DLD1 (cell line): Measurements from ENCODE around the gene BBOX1.

Experiments
- in situ Hi-C: cut with HindIII; loops from 2 replicates; pipeline ENCODE4 v1.10.0; 2017; ENCODE audit warnings: low sequenced_read_pairs

BBOX1 gene

DNA sequence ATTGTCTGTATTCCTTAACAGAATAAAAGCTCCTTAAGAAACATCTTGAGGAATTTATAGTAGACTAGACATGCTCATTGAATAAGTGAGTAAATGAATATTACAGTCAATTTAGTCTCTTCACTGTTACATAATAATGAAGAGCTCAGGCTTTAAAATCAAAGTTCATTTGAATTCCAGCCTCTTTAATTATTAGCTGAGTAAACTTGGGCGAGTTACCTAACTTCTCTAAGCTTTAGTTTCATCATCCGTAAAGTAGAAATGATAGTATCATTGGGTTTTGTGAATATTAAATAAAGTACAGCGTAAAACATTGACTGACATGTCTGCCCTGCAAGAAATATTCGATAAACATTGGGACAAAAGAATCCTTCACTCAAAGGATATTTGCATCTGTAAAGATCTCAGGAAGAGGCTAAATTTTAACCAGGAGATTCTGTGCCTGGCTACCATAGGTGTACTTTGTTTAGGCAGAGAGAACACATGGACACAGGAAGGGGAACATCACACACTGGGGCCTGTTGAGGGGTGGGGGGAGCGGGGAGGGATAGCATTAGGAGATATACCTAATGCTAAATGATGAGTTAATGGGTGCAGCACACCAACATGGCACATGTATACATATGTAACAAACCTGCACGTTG, 15.2 kb upstream of the BBOX1 start:
- in situ Hi-C loops, result loop anchor here (10.0 kb wide), 1 partner anchor 161 kb away; no protein-coding TSS in a partner anchor

DNA sequence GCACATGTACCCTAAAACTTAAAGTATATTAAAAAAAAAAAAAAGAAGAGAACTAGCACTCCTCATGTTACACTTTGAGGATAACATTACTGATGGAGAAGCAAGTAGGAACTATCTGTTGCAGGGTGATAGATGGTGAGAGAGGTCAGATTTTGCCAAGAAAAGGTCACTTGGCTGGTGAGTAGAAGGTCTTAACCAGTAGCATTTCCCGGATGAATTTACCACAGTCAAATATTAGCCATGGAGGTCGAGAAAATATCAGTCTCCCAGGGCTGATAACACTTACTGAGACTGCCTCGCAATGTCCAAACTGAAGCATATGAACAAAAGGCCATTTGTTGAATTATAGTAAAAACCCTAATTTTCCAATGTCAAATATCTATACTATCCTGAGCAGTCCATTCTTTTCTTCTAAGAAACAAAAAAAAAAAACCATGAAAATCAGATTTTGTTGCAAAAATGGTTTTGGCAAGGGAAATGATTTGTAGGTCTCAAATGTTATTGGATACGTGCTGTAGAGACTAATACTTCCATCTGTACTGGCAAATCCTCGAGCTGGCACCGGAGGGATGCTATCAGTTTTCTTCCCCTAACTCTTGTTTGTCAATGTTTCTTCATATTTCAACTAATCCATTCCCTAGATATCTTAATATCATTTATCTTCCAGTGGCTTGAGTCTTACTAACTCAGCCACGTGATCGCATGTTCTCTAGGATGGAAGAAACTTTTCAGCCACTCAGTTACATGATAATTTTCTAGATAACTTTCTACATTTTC, 14.5 kb upstream of the BBOX1 start:
- in situ Hi-C loops, result loop anchor here (10.0 kb wide), 1 partner anchor 161 kb away; no protein-coding TSS in a partner anchor

DNA sequence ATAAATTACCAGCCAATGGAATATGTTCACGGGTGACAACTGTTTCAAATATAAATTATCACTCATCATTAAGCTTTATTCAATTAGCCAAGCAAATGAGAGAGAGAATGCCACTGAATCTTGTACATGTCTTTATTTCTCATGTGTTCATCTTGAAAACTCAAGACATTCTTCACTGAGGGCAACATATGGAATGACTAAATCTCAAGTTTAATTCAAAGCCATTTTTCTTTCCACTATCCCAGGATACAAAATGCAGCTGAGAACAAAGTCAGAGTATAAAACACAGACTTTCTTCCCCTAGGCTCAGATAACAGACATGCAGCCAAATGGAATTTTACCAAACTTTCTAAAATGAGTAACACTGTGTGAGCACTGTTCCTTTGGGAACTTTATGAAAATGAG, 12.1 kb upstream of the BBOX1 start:
- in situ Hi-C loops, result loop anchor here (10.0 kb wide), 1 partner anchor 164 kb away; no protein-coding TSS in a partner anchor

DNA sequence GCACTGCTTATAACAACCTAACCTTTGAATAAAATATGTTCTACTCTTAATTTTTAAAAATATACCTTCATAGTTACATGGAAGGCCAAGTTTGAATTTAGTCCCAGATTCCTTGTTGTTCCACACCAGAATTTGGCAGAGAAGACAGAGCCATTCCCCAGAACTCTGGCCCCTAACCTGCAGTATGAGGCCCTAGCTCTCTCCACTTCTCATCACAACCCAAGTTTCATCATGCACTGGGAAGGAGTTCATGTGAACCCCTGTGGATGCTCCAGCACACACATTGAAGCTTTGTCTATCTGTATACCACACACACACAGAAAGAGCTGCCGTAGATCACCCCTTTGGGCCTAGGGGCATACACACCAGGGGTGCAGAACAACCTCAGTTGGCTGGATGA, 10.6 kb upstream of the BBOX1 start:
- in situ Hi-C loops, result loop anchor here (10.0 kb wide), 1 partner anchor 165 kb away; no protein-coding TSS in a partner anchor

DNA sequence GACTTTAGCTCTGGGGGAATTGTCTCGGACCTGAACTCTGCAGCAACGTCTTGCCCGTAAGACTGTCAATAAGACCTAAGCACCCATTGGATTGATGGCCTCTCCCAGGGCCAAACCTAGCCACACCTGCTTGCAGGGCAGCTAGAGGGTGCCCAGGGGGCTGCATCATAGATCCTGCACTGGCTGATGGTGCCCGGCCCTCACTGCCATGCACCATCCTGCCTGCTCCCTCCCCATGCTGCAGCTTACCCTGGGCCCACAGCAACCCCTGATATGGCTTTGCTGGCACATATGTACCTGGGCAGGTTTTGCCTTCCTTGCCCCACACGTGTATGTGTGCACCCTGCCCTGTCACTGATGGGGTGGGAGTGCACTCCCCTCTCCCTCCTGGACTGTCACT, 8.9 kb upstream of the BBOX1 start:
- in situ Hi-C loops, result no loop called here

DNA sequence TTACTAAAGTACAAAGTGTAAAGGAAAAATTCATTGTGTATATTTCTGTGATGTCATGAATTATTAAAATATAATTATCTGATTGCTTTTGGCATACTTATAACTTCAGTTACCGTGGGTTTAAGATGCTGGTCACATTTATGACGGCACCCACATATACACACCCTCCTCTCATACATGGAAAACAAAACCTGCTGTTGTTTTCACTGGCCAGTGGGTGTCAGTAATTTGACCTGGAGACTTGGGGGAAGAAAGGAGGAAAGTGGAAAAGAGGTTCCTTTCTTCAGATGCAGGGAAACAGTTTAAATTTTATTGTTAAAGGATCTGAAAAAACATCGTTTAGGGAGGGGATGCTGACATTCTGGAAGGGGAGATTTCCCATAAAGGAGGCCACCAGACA, 742 bp upstream of the BBOX1 start:
- in situ Hi-C loops, result loop anchor here (5.0 kb wide), 1 partner anchor 92 kb away; no protein-coding TSS in a partner anchor

DNA sequence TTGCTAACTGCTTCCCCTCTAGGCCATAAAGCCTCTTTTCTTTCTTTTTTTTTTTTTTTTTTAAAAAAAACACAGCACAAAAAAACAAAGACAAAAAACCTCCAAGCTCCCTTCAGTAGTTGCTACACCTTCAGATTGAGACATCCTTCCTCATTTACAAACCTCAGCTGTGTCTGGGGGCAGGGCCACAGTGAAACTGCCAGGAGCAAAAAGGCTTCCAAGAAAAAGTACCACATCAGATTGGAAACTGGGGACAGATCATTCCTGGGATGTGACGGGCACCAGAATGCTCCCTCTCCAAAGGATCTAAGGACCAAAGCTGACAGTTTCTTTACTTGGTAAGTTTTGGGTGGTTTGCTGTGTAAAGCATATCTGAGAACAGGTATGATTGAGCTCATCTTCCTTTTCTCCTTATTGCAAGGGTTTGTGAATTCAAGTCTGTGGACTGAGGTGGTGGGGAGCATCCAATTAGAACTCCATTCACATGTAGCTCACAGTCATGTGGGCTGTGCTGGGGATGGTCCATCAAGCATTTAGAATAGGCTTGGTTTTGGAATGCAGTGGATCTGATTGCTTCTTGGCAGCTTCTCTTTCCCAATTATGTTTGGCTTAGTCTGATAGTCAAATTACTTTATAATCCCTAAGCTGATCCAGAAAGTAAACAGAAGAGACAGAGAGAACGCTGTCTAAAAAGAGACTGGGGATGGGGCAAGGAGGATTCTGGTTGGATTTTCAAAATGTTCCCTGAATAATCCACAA, 705 bp downstream of the BBOX1 start:
- in situ Hi-C loops, result no loop called here

DNA sequence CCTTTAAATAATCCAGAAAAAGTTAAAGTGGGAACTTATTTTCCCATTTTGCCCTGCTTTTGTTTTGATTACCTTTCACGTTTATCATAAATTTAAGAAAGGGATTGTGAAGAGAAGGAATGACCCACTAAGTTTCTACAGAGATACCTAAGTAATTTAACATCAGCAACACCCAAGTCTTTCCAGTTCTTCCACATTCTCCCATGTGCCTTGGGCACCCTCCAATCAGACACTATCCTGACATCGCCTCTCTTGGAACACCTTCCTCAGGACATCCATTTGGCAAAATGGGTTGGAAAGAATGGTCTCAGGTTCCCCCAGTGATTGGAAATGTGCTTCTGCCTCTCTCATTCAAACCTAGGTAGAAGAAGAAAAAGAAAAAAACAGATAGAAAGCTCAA, 6.3 kb downstream of the BBOX1 start:
- in situ Hi-C loops, result no loop called here

DNA sequence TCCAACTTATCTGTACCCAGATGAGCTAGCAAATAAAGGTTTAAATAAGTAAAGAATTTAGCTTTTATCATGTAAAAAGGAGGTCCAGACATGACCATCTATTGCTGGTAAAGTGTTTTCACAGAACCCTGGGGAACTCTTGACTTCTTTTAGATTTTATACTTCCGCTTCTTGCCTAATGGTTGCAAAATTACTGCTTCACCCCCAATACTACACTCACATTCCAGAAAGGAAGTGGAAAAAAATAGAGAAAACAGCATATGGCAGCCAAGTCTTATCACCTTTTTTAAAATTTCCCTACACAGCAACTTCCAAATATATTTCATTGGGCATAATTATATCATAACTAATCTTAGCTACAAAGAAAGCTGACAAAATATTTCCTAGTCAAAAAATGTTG, 12.1 kb downstream of the BBOX1 start:
- in situ Hi-C loops, result no loop called here

DNA sequence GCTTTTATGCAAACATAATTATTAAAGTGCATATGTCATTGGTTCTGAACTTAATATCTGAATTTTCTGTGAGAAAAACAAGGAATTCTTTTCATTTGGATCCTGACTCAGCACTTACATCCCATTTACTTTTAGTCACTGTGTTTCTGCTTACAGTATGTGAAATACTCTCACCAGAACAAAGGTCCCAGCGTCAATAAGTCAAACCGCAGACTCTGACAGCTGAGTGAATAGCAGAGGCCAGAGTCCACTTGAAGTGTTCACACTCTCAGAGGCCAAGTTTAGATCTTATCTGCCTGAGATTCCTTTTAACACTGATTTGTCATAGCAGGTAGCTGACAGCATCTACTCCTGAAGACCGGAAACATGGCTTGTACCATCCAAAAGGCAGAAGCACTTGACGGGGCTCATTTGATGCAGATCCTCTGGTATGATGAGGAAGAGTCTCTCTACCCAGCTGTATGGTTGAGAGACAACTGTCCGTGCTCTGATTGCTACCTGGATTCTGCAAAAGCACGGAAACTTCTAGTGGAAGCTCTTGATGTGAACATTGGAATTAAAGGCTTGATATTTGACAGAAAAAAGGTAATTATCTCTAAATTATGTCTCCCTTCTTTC, 14.6 kb downstream of the BBOX1 start:
- in situ Hi-C loops, result no loop called here

DNA sequence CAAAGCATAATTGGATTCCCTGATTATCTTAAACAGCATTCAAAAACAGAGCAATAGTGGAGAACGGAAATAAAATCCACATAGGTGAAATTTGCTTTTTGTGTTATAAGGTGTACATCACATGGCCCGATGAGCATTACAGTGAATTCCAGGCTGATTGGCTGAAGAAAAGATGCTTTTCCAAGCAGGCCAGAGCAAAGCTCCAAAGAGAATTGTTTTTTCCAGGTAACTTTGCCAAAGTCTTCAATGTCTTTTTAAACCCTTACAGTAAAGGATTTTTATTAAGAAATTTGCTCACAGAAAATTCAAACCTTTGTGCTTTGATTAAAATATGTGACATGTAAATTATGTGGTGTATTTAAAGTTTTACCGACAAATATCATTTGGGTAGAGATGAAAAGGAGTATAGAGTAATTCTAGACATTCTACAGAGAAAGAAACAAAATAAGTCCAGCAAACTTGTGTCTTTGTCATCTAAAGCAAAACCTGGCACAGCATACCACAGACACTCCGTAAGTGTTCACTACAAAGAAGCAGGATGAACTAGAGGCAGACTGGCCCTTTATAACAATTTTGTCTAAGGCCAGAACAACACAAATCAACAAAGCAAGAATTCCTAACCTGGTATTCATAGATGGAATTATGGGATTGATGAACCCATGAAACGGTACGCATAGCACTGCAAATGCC, 16.6 kb downstream of the BBOX1 start:
- in situ Hi-C loops, result no loop called here

DNA sequence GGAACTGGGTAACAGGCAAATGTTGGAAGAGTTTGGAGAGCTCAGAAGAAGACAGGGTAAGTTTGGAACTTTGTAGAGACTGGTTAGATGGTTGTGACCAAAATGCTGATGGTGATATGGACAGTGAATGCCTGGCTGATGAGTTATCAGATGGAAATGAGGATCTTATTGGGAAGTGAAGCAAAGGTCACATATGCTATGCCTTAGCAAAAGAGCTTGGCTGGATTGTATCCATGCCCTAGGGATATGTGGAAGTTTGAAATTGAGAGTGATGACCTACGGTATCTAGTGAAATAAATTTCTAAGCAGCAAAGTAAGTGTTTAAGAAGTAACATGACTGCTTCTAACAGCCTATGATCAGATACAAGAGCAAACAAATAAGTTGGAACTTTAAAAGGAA, 17.8 kb downstream of the BBOX1 start:
- in situ Hi-C loops, result no loop called here

DNA sequence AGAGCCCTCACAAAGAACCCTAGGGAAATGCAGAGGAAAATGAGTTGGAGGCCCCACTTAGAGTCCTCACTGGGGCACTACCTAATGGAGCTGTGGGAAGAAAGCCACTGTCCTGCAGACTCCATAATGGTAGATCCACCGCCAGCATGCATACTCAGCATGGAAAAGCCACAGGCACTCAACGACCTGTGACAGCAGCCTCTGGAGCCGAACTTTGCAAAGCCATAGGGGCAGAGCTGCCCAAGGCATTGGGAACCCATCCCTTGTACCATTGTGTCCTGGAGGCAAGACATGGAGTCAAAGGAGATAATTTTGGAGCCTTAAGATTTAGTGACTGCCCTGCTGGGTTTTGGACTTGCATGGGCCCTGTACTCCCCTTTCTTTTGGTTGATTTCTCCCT, 18.8 kb downstream of the BBOX1 start:
- in situ Hi-C loops, result no loop called here

DNA sequence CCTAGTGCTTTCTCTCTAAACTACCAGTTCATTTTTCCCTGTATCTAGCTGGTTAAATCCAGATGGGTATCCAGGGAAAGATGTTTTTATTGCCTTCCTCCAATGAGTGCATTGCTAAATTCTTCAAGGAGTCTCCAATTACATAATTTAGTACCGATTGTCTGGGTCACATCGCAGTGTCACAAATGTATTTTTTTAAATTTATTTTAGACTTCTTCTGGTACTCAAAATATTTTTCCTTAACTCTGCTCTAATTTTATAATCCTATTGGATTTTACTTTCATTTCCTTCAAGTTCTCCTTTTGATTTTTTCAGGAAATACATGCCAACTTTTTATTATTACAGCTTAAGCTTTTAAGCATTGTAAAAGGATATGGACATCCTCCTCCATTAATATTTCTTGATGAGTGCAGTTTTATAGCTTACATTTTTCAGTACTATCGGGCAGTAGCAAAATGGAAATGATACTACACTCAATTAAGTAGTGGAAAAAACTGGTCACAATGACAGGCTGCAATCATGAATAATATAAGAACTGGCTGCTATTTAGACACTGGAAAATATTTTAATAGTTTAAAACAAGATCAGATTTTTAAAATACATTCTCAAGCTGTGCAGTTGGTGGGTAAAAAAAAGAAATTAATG, 20.3 kb downstream of the BBOX1 start:
- in situ Hi-C loops, result no loop called here

DNA sequence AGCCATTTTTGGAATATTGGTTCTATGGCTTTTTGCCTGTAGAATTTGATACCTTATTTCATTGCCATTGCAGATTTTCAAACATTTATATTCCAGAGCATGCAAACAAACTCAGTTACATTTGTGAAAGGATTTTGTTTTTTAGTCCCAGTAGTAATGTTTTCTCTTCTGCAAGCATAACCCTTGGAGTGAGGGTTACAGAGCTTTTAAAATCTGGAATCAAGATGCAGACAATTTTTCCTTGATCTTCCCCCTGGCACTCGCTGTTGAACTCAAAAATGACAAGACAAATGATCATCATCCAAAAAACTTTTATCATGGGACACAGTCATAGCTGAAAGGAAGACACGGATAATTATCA, 20.8 kb downstream of the BBOX1 start:
- in situ Hi-C loops, result no loop called here

DNA sequence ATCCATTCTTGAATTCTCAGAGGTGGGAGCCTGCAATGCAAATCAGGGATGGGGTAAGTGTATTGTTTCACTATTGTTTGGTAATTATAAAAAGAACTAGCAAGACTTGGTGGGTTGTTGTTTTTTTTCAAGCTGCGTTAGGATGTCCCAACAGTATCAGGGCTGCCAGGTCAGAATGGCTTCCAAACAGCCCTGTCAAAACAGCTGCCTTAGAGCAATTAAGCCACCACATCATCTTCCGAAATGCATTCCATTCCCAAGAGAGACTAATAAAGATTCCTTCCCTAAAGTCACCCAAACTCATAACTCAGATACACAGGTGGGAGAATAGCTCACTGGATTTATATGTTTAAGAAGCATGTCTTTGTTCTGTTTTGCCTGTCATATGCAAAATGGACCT, 23.5 kb downstream of the BBOX1 start:
- in situ Hi-C loops, result no loop called here

DNA sequence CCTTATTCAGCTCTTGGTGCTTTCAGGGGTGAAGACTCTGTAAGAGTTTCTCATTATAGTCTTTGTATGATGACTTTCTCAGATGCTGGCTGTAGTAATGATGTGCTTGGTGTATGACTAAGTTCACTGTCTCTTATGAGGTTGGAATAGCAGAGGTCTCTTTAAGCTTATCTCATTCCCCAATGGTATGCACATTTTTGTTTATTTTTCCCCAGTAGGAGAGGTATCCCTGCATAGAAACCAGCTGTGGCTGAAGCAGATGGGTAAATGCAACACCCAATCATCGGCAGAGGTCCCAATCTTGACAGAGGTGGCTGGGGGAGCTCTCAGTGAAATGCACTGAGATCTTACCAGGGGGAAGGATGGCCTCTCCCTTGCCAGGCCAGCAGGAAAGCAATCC, 34.6 kb downstream of the BBOX1 start:
- in situ Hi-C loops, result no loop called here

DNA sequence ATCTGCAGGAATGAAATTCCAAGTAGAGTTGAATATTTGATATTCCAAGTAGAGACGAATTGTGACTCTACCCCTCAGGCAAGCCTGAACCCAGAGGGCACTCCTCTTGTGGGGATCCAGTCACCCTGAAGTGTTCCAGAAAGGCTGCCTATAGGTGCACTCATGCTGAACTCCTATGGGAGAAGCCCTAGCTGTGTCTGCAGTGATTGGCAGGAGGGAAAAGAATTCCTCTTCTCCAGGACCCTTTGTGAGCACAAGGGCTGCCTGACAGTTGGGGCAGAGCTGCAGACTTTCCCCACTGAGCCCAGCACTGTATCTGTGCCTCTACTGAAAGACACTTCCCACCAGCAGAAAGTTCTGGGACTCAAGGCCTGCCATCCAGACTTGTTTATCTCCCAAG, 35.0 kb downstream of the BBOX1 start:
- in situ Hi-C loops, result no loop called here

DNA sequence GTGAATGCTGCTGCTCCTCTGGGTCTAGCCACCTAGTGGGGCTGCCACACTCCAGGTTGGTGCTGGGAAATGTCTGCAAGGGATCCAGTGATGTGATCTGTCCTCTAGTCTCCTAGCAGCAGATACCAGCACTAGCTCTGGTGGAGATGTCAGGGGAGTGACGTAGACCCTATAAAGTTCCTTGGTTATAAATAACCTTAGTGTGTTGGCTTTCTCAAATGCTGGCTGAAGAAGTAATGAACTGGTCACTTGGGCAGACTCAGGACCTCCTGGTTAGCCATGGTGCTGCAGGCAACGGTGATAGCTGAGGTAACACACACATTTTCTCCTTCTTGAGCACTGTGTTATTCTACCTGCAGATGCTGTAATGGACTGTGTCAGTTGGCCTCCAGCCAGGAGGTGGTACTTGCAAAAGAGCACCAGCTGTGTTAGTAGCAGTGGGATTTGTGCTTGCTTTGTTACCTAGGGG, 35.5 kb downstream of the BBOX1 start:
- in situ Hi-C loops, result no loop called here

DNA sequence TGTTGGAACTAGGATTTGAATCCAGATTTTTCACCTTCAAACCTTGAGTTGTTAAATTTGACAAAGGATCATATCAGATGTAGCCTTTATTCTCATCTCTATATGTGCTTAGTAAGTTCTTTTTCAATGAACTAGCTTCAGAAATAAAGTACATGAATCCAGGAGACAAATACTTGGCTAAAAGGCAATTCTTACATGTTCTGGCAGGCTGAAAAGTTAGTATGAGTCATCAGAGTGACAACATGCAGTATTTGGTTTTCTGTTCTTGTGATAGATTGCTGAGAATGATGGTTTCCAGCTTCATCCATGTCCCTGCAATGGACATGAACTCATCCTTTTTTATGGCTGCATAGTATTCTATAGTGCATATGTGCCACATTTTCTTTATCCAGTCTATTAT, 40.4 kb downstream of the BBOX1 start:
- in situ Hi-C loops, result no loop called here
